ENCODE data around the gene NRTN. TPM values are rescaled to one million over a fixed set of nuclear protein-coding genes. Genes with fewer than 3 reads are reported as not detected.

Gene NRTN
- total and polyA plus RNA-seq, 2 of the 13 experiments (the other 11 are each of a cell fraction or from before 2014, with no cell fraction given): 4.1 to 5.3 TPM

GRCh38 chr19:5832527-5833216, 27.8 kb downstream of the NRTN start (continued):
- TF ChIP-seq, protein P1, sequence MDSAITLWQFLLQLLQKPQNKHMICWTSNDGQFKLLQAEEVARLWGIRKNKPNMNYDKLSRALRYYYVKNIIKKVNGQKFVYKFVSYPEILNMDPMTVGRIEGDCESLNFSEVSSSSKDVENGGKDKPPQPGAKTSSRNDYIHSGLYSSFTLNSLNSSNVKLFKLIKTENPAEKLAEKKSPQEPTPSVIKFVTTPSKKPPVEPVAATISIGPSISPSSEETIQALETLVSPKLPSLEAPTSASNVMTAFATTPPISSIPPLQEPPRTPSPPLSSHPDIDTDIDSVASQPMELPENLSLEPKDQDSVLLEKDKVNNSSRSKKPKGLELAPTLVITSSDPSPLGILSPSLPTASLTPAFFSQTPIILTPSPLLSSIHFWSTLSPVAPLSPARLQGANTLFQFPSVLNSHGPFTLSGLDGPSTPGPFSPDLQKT (CRISPR knock-in tag; IDR thresholded peaks at IDR 0.05; ENCODE audit: borderline replicate concordance): no peak

- H2AFZ ChIP-seq (ENCODE audit: low read length): no peak overlapping the region
- H4K20me1 ChIP-seq (ENCODE audit: insufficient read depth, low read length): no peaks in the 10 kb centered on the region
- H3K79me2 ChIP-seq (ENCODE audit: insufficient read depth, low read length): peaks cover 13% of the 10 kb centered on the region
- no peak for DNase-seq (ENCODE audit: low spot score)
- FAIRE-seq: peak; percentile 28
- ChIA-PET POLR2A (interaction anchor here (1.1 to 6.5 kb wide), 5 partner anchors 10 to 66 kb away, joined by 3 to 96 read pairs (median 11); partner anchors contain the start of genes FUT3, FUT5, NDUFA11 and VMAC), CTCF (ENCODE audit: low intra/inter-chr PET ratio, low total read pairs) (no interaction called here)
- 7% methylated on average over 15 of the region's 15 CpGs for WGBS (ENCODE audit: low lambda C conversion rate)
- BruUV-seq (replicated peaks): no TSS peak
- H3K36me3 ChIP-seq (replicated peaks in 1 of 2; ENCODE audit: control insufficient read depth in 1 of 2, insufficient read depth in 2 of 2, low read length in 2 of 2): no peaks in the 10 kb centered on the region; a peak in 1 of 5 replicates
- H3K27me3 ChIP-seq (ENCODE audit: control insufficient read depth in 1 of 2, insufficient read depth in 2 of 2, low read length in 2 of 2): no peaks in the 10 kb centered on the region; a peak in 1 of 5 replicates
- H3K27ac ChIP-seq (ENCODE audit: extremely low read length, insufficient read depth, low read length): peak overlapping the region; percentile 80
- H3K4me1 ChIP-seq (ENCODE audit: insufficient read depth, low read length): peaks cover 58% of the 10 kb centered on the region
- no peaks in the 10 kb centered on the region for H3K9me3 ChIP-seq (ENCODE audit: low read length)
- peak overlapping the region; percentile 69 to 84 (median 75) for H3K4me3 ChIP-seq (replicated peaks in 1 of 3; ENCODE audit: insufficient read depth in 1 of 3, low read depth in 2 of 3, low read length in 3 of 3)
- intact Hi-C loops (cut with micrococcal nuclease; ENCODE audit: unreplicated experiment) (no loop called here), in situ Hi-C loops (cut with HindIII; ENCODE audit: extremely low pct_ligation_motif_present, low pct_unique_long_range_greater_than_20kb) (loop anchor here (5.0 kb wide), 1 partner anchor 54 kb away; no protein-coding TSS in a partner anchor)
- peak; percentile 26 for ATAC-seq
- H3K4me2 ChIP-seq (ENCODE audit: low read depth, low read length): peak overlapping the region; percentile 94
- peak overlapping the region; percentile 77 for H3K9ac ChIP-seq (ENCODE audit: insufficient read depth, low read depth, low read length)
- TF ChIP-seq ZNF12 (CRISPR knock-in tag; IDR thresholded peaks at IDR 0.05) (0 out of 2 replicates have a peak, but pooled peaks have one; percentile 20), ARHGAP35 (CRISPR knock-in tag; IDR thresholded peaks at IDR 0.05; ENCODE audit: borderline replicate concordance) (no peak), ZBTB7B (CRISPR knock-in tag; IDR thresholded peaks at IDR 0.05) (no peak), SP5 (CRISPR knock-in tag; IDR thresholded peaks at IDR 0.05; ENCODE audit: borderline replicate concordance, low read depth) (0 out of 2 replicates have a peak, but pooled peaks have one; percentile 2), RFXAP (CRISPR knock-in tag; IDR thresholded peaks at IDR 0.05; ENCODE audit: borderline replicate concordance) (0 out of 2 replicates have a peak, but pooled peaks have one; percentile 3), HNRNPLL (IDR thresholded peaks at IDR 0.05; ENCODE audit: low read depth, low read length, poor library complexity, severe bottlenecking) (no peak), ZNF136 (CRISPR knock-in tag; IDR thresholded peaks at IDR 0.05; ENCODE audit: low read depth) (no peak), ZNF543 (CRISPR knock-in tag; IDR thresholded peaks at IDR 0.05) (no peak), ZHX1 (CRISPR knock-in tag; IDR thresholded peaks at IDR 0.05; ENCODE audit: low read depth) (no peak), HDAC1 (CRISPR knock-in tag; IDR thresholded peaks at IDR 0.05) (peak; percentile 51), SOX13 (IDR thresholded peaks at IDR 0.05) (no peak), SOX13 (CRISPR knock-in tag; conservative IDR thresholded peaks at IDR 0.05 in 1 of 2, IDR thresholded peaks at IDR 0.05 in 1 of 2) (no peak), ZNF564 (CRISPR knock-in tag; IDR thresholded peaks at IDR 0.05) (peak; percentile 20; the same call in 1 of the 2 replicates), ZNF782 (CRISPR knock-in tag; IDR thresholded peaks at IDR 0.05; ENCODE audit: borderline replicate concordance) (peak; percentile 59; the same call in 1 of the 2 replicates), YEATS2 (CRISPR knock-in tag; IDR thresholded peaks at IDR 0.05; ENCODE audit: borderline replicate concordance) (no peak), ZBTB21 (CRISPR knock-in tag; IDR thresholded peaks at IDR 0.05) (no peak), JUN (CRISPR knock-in tag; IDR thresholded peaks at IDR 0.05) (no peak), PPARG (CRISPR knock-in tag; conservative IDR thresholded peaks at IDR 0.05) (no peak)
Measured at GRCh38 chr19:5837761-5838352, 33.0 kb downstream of the NRTN start.
